CD4-positive, alpha-beta T cell (primary cell): ENCODE measurements around the gene TCHHL1. TPM values are rescaled to one million over a fixed set of nuclear protein-coding genes. Genes with fewer than 3 reads are reported as not detected.

Source experiments
- ATAC-seq: fragments of 200-7000 bp; cut with Tn5 transposase; one replicate; pipeline ENCODE4 v1.10.0; 2022; ENCODE audit warnings: mild to moderate bottlenecking; ENCODE audit not compliant: poor library complexity
- CTCF ChIA-PET: fragments of 350-600 bp; sonication (Branson Sonifier 250); formaldehyde crosslinking; loops from one replicate; lab custom pipeline; 2021; ENCODE audit warnings: antibody characterized with exemption, inconsistent platforms; lab: Charles Lee
- POLR2A ChIA-PET: fragments of 350-600 bp; sonication (Branson Sonifier 250); formaldehyde crosslinking; loops from one replicate; lab custom pipeline; 2021; ENCODE audit warnings: antibody characterized with exemption, inconsistent platforms; lab: Charles Lee
- DNase-seq, 14 experiments: peaks; one replicate each; pipeline ENCODE4 v3.0.0-alpha.2; 2013 to 2020; ENCODE audit warnings: mixed read lengths in 2 of 14
- H3K27ac ChIP-seq, 2 donors: one replicate each; pipeline versions ENCODE4 v1.5.1 to v1.7.0; 2013; ENCODE audit warnings: low read length in 2 of 2, low read depth in 1 of 2, mild to moderate bottlenecking in 1 of 2
- H3K27me3 ChIP-seq, 2 experiments: 1 replicate in 1 of 2; 2 replicates in 1 of 2; pipeline versions ENCODE4 v1.6.1 to v1.7.0; 2013; ENCODE audit warnings: low read length in 2 of 2, control low read depth in 1 of 2, mild to moderate bottlenecking in 1 of 2, moderate library complexity in 1 of 2; ENCODE audit not compliant: insufficient read depth in 2 of 2, control insufficient read depth in 1 of 2
- H3K36me3 ChIP-seq: one replicate; pipeline ENCODE4 v1.6.1; 2013; ENCODE audit warnings: low read length, control low read depth; ENCODE audit not compliant: insufficient read depth
- H3K4me1 ChIP-seq: one replicate; pipeline ENCODE4 v1.6.1; 2013; ENCODE audit warnings: low read length, control low read depth; ENCODE audit not compliant: insufficient read depth
- H3K4me3 ChIP-seq: one replicate; pipeline ENCODE4 v1.5.1; 2013; ENCODE audit warnings: mild to moderate bottlenecking, low read length, moderate library complexity
- H3K9me3 ChIP-seq, 2 experiments: 1 replicate in 1 of 2; 2 replicates in 1 of 2; pipeline versions ENCODE4 v1.6.1 to v1.7.0; 2013; ENCODE audit warnings: low read length in 2 of 2, mild to moderate bottlenecking in 2 of 2, control low read depth in 1 of 2, moderate library complexity in 1 of 2; ENCODE audit not compliant: control insufficient read depth in 1 of 2, insufficient read depth in 1 of 2
- H3K27ac Mint-ChIP-seq: one replicate; pipeline ENCODE4 v1.8.0; 2020; ENCODE audit warnings: mixed read lengths
- H3K27me3 Mint-ChIP-seq: one replicate; pipeline ENCODE4 v1.8.0; 2021; ENCODE audit warnings: mixed read lengths
- H3K36me3 Mint-ChIP-seq: one replicate; pipeline ENCODE4 v1.8.0; 2021; ENCODE audit warnings: low read depth, mixed read lengths
- H3K4me1 Mint-ChIP-seq: one replicate; pipeline ENCODE4 v1.8.0; 2021; ENCODE audit warnings: low read depth, mixed read lengths
- H3K4me3 Mint-ChIP-seq: one replicate; pipeline ENCODE4 v1.8.0; 2020; ENCODE audit warnings: mild to moderate bottlenecking, mixed read lengths
- H3K9me3 Mint-ChIP-seq: one replicate; pipeline ENCODE4 v1.8.0; 2020; ENCODE audit warnings: mixed read lengths
- intact Hi-C, 2 experiments: fragments of 100-400 bp; cut with DNase I in 1 of 2; cut with micrococcal nuclease in 1 of 2; formaldehyde crosslinking; loops; one replicate each; pipeline versions ENCODE4 v1.15.1 to v1.9.0; 2023 to 2025; cut with DNase I, micrococcal nuclease
- total RNA-seq, 174 experiments: library from RNA in 2 of 174; stranded (reverse) in 2 of 174; gene quantifications; one replicate each; pipeline ENCODE4 v1.2.3 and lab custom pipeline; 2021 to 2026
- TF ChIP-seq, protein P1 (sequence below): fragments of 200-600 bp; IDR thresholded peaks from one replicate; pipeline ENCODE4 v1.8.0; 2022; ENCODE audit warnings: antibody characterized with exemption, mild to moderate bottlenecking

Gene TCHHL1
- total RNA-seq, 2 experiments from 2014 or later, result not detected

DNA sequence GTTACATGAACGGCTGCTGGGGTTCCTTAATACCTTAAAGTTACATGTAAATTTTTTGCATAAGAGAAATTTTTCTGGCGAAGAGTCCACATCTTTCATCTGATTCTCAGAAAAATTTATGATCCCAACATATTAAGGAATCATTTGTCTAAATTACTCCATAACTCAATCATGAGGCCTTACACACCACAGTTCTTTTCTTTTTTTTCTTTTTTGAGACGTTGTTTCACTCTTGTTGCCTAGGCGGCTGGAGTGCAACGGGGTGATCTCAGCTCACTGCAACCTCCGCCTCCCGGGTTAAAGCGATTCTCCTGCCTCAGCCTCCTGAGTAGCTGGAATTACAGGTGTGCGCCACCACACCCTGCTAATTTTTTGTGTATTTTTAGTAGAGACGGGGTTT is 50.0 kb downstream of the TCHHL1 start:
- ChIA-PET POLR2A (interaction anchor here (1.0 kb wide), 1 partner anchor 10 kb away, joined by 3 read pairs; no protein-coding TSS in a partner anchor), CTCF (no interaction called here)
- intact Hi-C loops, result no loop called here
- H3K27me3 ChIP-seq, result no peaks in the 10 kb centered on the region
- no peak overlapping the region for H3K27ac ChIP-seq
- H3K27me3 Mint-ChIP-seq, result no peaks in the 10 kb centered on the region
- no peaks in the 10 kb centered on the region for H3K9me3 ChIP-seq
- no peak overlapping the region for H3K4me3 Mint-ChIP-seq
- TF ChIP-seq, protein P1, sequence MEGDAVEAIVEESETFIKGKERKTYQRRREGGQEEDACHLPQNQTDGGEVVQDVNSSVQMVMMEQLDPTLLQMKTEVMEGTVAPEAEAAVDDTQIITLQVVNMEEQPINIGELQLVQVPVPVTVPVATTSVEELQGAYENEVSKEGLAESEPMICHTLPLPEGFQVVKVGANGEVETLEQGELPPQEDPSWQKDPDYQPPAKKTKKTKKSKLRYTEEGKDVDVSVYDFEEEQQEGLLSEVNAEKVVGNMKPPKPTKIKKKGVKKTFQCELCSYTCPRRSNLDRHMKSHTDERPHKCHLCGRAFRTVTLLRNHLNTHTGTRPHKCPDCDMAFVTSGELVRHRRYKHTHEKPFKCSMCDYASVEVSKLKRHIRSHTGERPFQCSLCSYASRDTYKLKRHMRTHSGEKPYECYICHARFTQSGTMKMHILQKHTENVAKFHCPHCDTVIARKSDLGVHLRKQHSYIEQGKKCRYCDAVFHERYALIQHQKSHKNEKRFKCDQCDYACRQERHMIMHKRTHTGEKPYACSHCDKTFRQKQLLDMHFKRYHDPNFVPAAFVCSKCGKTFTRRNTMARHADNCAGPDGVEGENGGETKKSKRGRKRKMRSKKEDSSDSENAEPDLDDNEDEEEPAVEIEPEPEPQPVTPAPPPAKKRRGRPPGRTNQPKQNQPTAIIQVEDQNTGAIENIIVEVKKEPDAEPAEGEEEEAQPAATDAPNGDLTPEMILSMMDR, result no peak
- ATAC-seq (no peak), DNase-seq (no peak)
- H3K4me3 ChIP-seq, result no peak overlapping the region
- peaks cover 22% of the 10 kb centered on the region for H3K36me3 Mint-ChIP-seq
- H3K27ac Mint-ChIP-seq, result no peak overlapping the region
- peaks cover 28% of the 10 kb centered on the region for H3K4me1 Mint-ChIP-seq
- peaks cover 19% of the 10 kb centered on the region for H3K4me1 ChIP-seq
- H3K36me3 ChIP-seq, result peaks cover 5% of the 10 kb centered on the region
- no peaks in the 10 kb centered on the region for H3K9me3 Mint-ChIP-seq

- Histone ChIP-seq H3K36me3 (peaks cover 28% of the 10 kb centered on the region), H3K4me3 (peak within 1 kb of the TSS; percentile 88), H3K27ac (peak within 1 kb of the TSS; percentile 86), H3K27me3 (no peaks in the 10 kb centered on the region), H3K4me1 (peaks cover 40% of the 10 kb centered on the region), H3K9me3 (no peaks in the 10 kb centered on the region)
- TF ChIP-seq, protein P1, result no peak
- no peaks in the 10 kb centered on the region for H3K27me3 Mint-ChIP-seq
- ChIA-PET CTCF (interaction anchor here (0.8 to 4.9 kb wide), 5 partner anchors 11 to 103 kb away, joined by 3 to 58 read pairs (median 3); no protein-coding TSS in a partner anchor), POLR2A (interaction anchor here (0.6 to 4.8 kb wide), 9 partner anchors 9 to 424 kb away, joined by 3 to 75 read pairs (median 4); no protein-coding TSS in a partner anchor)
- H3K4me1 Mint-ChIP-seq, result peaks cover 51% of the 10 kb centered on the region
- ATAC-seq (peak; percentile 41), DNase-seq (peak; percentile 46 to 87 (median 73))
- H3K27ac Mint-ChIP-seq, result peak within 1 kb of the TSS; percentile 99
- intact Hi-C loops, result no loop called here
- H3K36me3 Mint-ChIP-seq, result peaks cover 46% of the 10 kb centered on the region
- H3K9me3 Mint-ChIP-seq, result no peaks in the 10 kb centered on the region
- H3K4me3 Mint-ChIP-seq, result peak within 1 kb of the TSS; percentile 97
These were observed 52.3 kb downstream of the TCHHL1 start, which contains the start of gene S100A11 for GRCh38 chr1:152036267-152037216. Gene S100A11, minus strand, starts transcription at chr1:152037004. Its CDS starts 89 bp downstream, at chr1:152036915.

GRCh38 chr1:152035539-152036266 is 53.2 kb downstream of the TCHHL1 start:
- Histone ChIP-seq H3K27ac (peak overlapping the region; percentile 86), H3K4me1 (peaks cover 49% of the 10 kb centered on the region), H3K36me3 (peaks cover 36% of the 10 kb centered on the region), H3K9me3 (no peaks in the 10 kb centered on the region), H3K4me3 (peak overlapping the region; percentile 88), H3K27me3 (no peaks in the 10 kb centered on the region)
- peak overlapping the region; percentile 97 for H3K4me3 Mint-ChIP-seq
- peaks cover 50% of the 10 kb centered on the region for H3K36me3 Mint-ChIP-seq
- POLR2A ChIA-PET, result interaction anchor here (0.9 to 4.8 kb wide), 9 partner anchors 8 to 424 kb away, joined by 3 to 75 read pairs (median 6); no protein-coding TSS in a partner anchor
- DNase-seq (peak in 8 of 14 experiments; percentile 14 to 63 (median 27)), ATAC-seq (peak; percentile 12)
- peak overlapping the region; percentile 99 for H3K27ac Mint-ChIP-seq
- intact Hi-C loops, result loop anchor here in 1 of 2 experiments (1.0 kb wide), 1 partner anchor 13 kb away; no protein-coding TSS in a partner anchor
- no peaks in the 10 kb centered on the region for H3K27me3 Mint-ChIP-seq
- CTCF ChIA-PET, result interaction anchor here (0.8 to 4.9 kb wide), 7 partner anchors 12 to 153 kb away, joined by 3 to 58 read pairs (median 6); no protein-coding TSS in a partner anchor
- H3K9me3 Mint-ChIP-seq, result no peaks in the 10 kb centered on the region
- peaks cover 53% of the 10 kb centered on the region for H3K4me1 Mint-ChIP-seq
- TF ChIP-seq, protein P1, result no peak
